Upper lobe of right lung (tissue), 1 donor: Measurements from ENCODE around the gene ERGIC1. TPM values are rescaled to one million over a fixed set of nuclear protein-coding genes. Genes with fewer than 3 reads are reported as not detected.

Source experiments
- ATAC-seq: fragments of 200-7000 bp; cut with Tn5 transposase; one replicate; pipeline ENCODE4 v1.9.1; 2020; ENCODE audit warnings: mild to moderate bottlenecking, moderate library complexity
- DNase-seq: peaks from one replicate; pipeline ENCODE4 v3.0.0-alpha.2; 2020
- H3K27ac ChIP-seq: fragments of 200-600 bp; one replicate; pipeline ENCODE4 v1.8.0; 2022
- H3K27me3 ChIP-seq: fragments of 200-600 bp; one replicate; pipeline ENCODE4 v1.8.0; 2022; ENCODE audit warnings: mild to moderate bottlenecking
- H3K36me3 ChIP-seq: fragments of 200-600 bp; one replicate; pipeline ENCODE4 v1.8.0; 2022
- H3K4me1 ChIP-seq: fragments of 200-600 bp; one replicate; pipeline ENCODE4 v1.8.0; 2022
- H3K4me3 ChIP-seq: fragments of 200-600 bp; one replicate; pipeline ENCODE4 v1.8.0; 2022; ENCODE audit warnings: mild to moderate bottlenecking
- H3K9me3 ChIP-seq: fragments of 200-600 bp; one replicate; pipeline ENCODE4 v1.8.0; 2022
- CTCF ChIP-seq: fragments of 200-600 bp; IDR thresholded peaks from one replicate; pipeline ENCODE4 v1.8.0; 2022; ENCODE audit warnings: antibody characterized with exemption
- intact Hi-C: fragments of 100-400 bp; cut with DNase I; formaldehyde crosslinking; loops from one replicate; pipeline ENCODE4 v1.11.0; 2022
- total RNA-seq: library from RNA; stranded (reverse); fragmentation: NEBNext Ultra II Directional; extraction: Animal tissue kit (Norgen Biotek cat#: 25700); gene quantifications from one replicate; pipeline ENCODE4 v1.2.1, GENCODE V29; 2021
- donor health status: DM: no; HTN: yes; CAD: no; lungs with severe emphysema.

Gene ERGIC1
- total RNA-seq, 1 donor from 2014 or later: 186 TPM

DNA sequence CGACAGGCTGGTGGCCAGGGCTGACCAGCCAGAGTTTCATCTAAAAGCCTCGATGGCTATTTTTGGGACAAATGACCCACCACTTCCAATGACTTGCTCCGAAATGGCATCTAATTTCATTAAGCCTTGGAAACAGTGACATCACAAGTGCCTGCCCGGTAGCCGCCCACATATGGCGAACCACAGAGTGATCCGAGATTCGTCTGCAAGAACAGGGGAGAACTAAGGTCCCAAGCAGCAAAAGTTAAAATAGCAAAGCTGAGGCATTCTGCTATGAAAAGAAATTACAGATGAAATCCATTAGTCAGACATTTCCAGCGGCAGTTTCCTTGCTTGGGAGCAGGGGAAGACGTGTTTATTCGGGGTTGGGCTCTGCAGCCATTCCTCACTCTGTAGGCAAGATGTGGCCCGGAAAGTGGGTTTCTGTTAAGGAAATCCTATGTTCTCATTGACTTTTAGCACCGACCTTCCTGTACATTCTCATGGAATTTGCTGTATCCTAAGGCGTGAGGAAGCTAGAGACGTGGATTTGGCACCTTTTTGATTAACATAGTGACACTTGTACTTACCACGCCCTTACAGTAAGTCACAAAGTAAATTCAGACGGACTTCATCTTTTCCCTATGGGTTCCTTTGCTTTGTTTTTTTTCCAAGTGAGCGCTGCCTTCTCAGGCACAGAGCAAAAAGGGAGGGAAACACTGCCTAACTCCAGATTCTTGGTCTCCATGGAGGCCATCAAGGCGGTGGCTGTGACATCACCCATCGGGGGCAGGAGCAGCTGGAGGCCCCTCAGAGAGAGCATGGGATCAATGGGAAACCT is 45.1 kb downstream of the ERGIC1 start:
- TF ChIP-seq CTCF: no peak
- no peaks in the 10 kb centered on the region for H3K9me3 ChIP-seq
- DNase-seq: no peak
- no peak overlapping the region for H3K4me3 ChIP-seq
- intact Hi-C loops: no loop called here
- peak overlapping the region; percentile 67 for H3K27ac ChIP-seq
- peak; percentile 18 for ATAC-seq
- no peaks in the 10 kb centered on the region for H3K36me3 ChIP-seq
- peaks cover 16% of the 10 kb centered on the region for H3K4me1 ChIP-seq
- no peaks in the 10 kb centered on the region for H3K27me3 ChIP-seq

GRCh38 chr5:172881691-172882370 is 47.8 kb downstream of the ERGIC1 start:
- H3K4me1 ChIP-seq: peaks cover 26% of the 10 kb centered on the region
- DNase-seq (peak; percentile 81), ATAC-seq (peak; percentile 77)
- H3K4me3 ChIP-seq: no peak overlapping the region
- no peak for TF ChIP-seq CTCF
- no peaks in the 10 kb centered on the region for H3K9me3 ChIP-seq
- intact Hi-C loops: no loop called here
- H3K36me3 ChIP-seq: no peaks in the 10 kb centered on the region
- no peaks in the 10 kb centered on the region for H3K27me3 ChIP-seq
- H3K27ac ChIP-seq: peak overlapping the region; percentile 69

GRCh38 chr5:172883066-172883465 is 49.0 kb downstream of the ERGIC1 start:
- H3K36me3 ChIP-seq: no peaks in the 10 kb centered on the region
- DNase-seq: no peak
- intact Hi-C loops: no loop called here
- no peaks in the 10 kb centered on the region for H3K27me3 ChIP-seq
- no peak for TF ChIP-seq CTCF
- H3K27ac ChIP-seq: peak overlapping the region; percentile 69
- H3K4me1 ChIP-seq: peaks cover 31% of the 10 kb centered on the region
- no peaks in the 10 kb centered on the region for H3K9me3 ChIP-seq
- H3K4me3 ChIP-seq: no peak overlapping the region
- ATAC-seq: no peak

GRCh38 chr5:172885597-172886340 is 51.7 kb downstream of the ERGIC1 start:
- no peaks in the 10 kb centered on the region for H3K27me3 ChIP-seq
- H3K27ac ChIP-seq: peak overlapping the region; percentile 89
- H3K36me3 ChIP-seq: peaks cover 21% of the 10 kb centered on the region
- no peaks in the 10 kb centered on the region for H3K9me3 ChIP-seq
- H3K4me1 ChIP-seq: peaks cover 35% of the 10 kb centered on the region
- DNase-seq: peak; percentile 79
- intact Hi-C loops: no loop called here
- peak; percentile 32 for ATAC-seq
- no peak overlapping the region for H3K4me3 ChIP-seq
- TF ChIP-seq CTCF: no peak

DNA sequence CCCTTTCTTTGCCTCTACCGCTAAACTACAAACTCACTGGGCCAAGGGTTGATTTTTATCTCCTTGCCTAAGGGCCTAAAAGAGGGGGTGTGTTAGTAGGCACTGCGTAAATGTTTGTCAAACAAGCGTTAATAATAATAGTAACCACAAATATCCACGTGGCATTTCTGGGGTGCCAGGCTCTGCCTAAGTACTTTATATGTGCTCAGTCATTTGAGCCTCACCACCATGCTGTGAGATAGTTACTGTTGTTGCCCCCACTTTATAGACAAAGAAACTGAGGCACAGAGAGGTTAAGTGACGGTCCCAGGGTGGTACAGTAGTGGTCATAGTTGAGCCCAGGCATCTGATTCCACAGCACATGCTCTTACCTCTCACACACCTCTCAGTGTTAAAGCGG is 52.4 kb downstream of the ERGIC1 start:
- Histone ChIP-seq H3K36me3 (peaks cover 21% of the 10 kb centered on the region), H3K9me3 (no peaks in the 10 kb centered on the region), H3K27me3 (no peaks in the 10 kb centered on the region), H3K27ac (peak overlapping the region; percentile 89), H3K4me3 (no peak overlapping the region), H3K4me1 (peaks cover 42% of the 10 kb centered on the region)
- TF ChIP-seq CTCF: no peak
- intact Hi-C loops: no loop called here
- DNase-seq: no peak
- peak; percentile 5 for ATAC-seq
